Hepatocyte (in vitro differentiated cells): ENCODE measurements around the gene BIVM.

Experiments
- EZH2 ChIP-seq: fragments of 200-600 bp; sonication (generic); IDR thresholded peaks from 2 replicates; pipeline ENCODE4 v1.6.1; 2016; ENCODE audit warnings: antibody characterized with exemption, mild to moderate bottlenecking, borderline replicate concordance
- TF ChIP-seq, protein P1 (sequence below): fragments of 200-600 bp; sonication (generic); IDR thresholded peaks from 2 replicates; pipeline ENCODE4 v1.5.1; 2016; ENCODE audit warnings: antibody characterized with exemption, mild to moderate bottlenecking; ENCODE audit not compliant: poor library complexity

DNA sequence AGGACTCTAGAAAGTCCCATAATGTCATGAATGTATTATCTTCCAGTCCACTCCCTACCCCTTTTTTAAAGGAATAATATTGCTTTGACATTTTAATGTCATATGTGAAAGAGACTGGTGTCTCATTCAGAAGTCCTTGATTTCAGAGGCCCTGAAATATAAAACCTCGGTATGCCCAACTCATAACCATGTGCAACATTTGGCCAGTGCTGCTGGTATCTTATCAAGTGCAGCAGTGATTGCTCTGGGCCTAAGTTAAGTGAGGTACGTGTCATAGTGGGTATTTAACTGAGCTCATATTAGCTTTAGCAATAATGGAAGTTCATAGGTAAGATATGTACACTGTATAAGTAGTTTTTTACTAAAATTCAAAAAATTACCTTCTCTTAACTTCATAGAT is 40.1 kb upstream of the BIVM start:
- TF ChIP-seq, protein P1, sequence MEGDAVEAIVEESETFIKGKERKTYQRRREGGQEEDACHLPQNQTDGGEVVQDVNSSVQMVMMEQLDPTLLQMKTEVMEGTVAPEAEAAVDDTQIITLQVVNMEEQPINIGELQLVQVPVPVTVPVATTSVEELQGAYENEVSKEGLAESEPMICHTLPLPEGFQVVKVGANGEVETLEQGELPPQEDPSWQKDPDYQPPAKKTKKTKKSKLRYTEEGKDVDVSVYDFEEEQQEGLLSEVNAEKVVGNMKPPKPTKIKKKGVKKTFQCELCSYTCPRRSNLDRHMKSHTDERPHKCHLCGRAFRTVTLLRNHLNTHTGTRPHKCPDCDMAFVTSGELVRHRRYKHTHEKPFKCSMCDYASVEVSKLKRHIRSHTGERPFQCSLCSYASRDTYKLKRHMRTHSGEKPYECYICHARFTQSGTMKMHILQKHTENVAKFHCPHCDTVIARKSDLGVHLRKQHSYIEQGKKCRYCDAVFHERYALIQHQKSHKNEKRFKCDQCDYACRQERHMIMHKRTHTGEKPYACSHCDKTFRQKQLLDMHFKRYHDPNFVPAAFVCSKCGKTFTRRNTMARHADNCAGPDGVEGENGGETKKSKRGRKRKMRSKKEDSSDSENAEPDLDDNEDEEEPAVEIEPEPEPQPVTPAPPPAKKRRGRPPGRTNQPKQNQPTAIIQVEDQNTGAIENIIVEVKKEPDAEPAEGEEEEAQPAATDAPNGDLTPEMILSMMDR: no peak
- TF ChIP-seq EZH2: no peak
